OCI-LY7 (cell line): Measurements from ENCODE around the gene NME3.

Source experiments
- CTCF ChIP-seq: fragments of 200-600 bp; sonication (generic); conservative IDR thresholded peaks from 2 replicates; pipeline ENCODE4 v1.5.1; 2014; ENCODE audit warnings: mild to moderate bottlenecking, antibody characterized with exemption, low read length, moderate library complexity, mixed read lengths
- EZH2phosphoT487 ChIP-seq: fragments of 200-600 bp; sonication (generic); IDR thresholded peaks from 2 replicates; pipeline ENCODE4 v1.6.1; 2018; ENCODE audit warnings: low read depth, borderline replicate concordance, mild to moderate bottlenecking, mixed run types, antibody characterized with exemption, low read length, moderate library complexity, mixed read lengths

- TF ChIP-seq CTCF (no peak), EZH2phosphoT487 (no peak)
Observed at GRCh38 chr16:1732071-1732470, 39.3 kb downstream of the NME3 start.
